ENCODE measurements around the gene PCIF1.
"Not testable (repeated sequence)": the region's sequence is repeated elsewhere in the genome, so short reads cannot be mapped to it uniquely, and the experiment has no call there.

PCIF1 gene

GRCh38 chr20:45946149-45946970, 11.9 kb downstream of the PCIF1 start:
- no peaks in the 10 kb centered on the region for H3K4me1 Mint-ChIP-seq (ENCODE audit: low read depth)

GRCh38 chr20:45947110-45947866, 12.8 kb downstream of the PCIF1 start:
- Mint-ChIP-seq H3K4me3 (no peak overlapping the region), H3K27me3 (ENCODE audit: low read depth) (no peaks in the 10 kb centered on the region), H3K9me3 (no peaks in the 10 kb centered on the region), H3K36me3 (ENCODE audit: low read depth) (peaks cover 38% of the 10 kb centered on the region), H3K4me1 (ENCODE audit: low read depth) (no peaks in the 10 kb centered on the region), H3K27ac (no peak overlapping the region)

More at GRCh38 chr20:45946149-45946970, 11.9 kb downstream of the PCIF1 start:
- peak overlapping the region; percentile 18 for H3K27ac Mint-ChIP-seq
- no peaks in the 10 kb centered on the region for H3K9me3 Mint-ChIP-seq
- no peaks in the 10 kb centered on the region for H3K27me3 Mint-ChIP-seq (ENCODE audit: low read depth)
- no peak overlapping the region for H3K4me3 Mint-ChIP-seq
- peaks cover 30% of the 10 kb centered on the region for H3K36me3 Mint-ChIP-seq (ENCODE audit: low read depth)

GRCh38 chr20:45948261-45948733, 13.8 kb downstream of the PCIF1 start:
- H3K27ac Mint-ChIP-seq: no peak overlapping the region
- no peaks in the 10 kb centered on the region for H3K9me3 Mint-ChIP-seq
- H3K4me3 Mint-ChIP-seq: no peak overlapping the region
- no peaks in the 10 kb centered on the region for H3K27me3 Mint-ChIP-seq (ENCODE audit: low read depth)
- peaks cover 36% of the 10 kb centered on the region for H3K36me3 Mint-ChIP-seq (ENCODE audit: low read depth)
- no peaks in the 10 kb centered on the region for H3K4me1 Mint-ChIP-seq (ENCODE audit: low read depth)

GRCh38 chr20:45948742-45949541, 14.5 kb downstream of the PCIF1 start:
- Mint-ChIP-seq H3K27me3 (ENCODE audit: low read depth) (no peaks in the 10 kb centered on the region), H3K36me3 (ENCODE audit: low read depth) (peaks cover 38% of the 10 kb centered on the region), H3K27ac (no peak overlapping the region), H3K9me3 (no peaks in the 10 kb centered on the region), H3K4me3 (no peak overlapping the region), H3K4me1 (ENCODE audit: low read depth) (no peaks in the 10 kb centered on the region)

GRCh38 chr20:45949542-45950329, 15.3 kb downstream of the PCIF1 start:
- no peak overlapping the region for H3K27ac Mint-ChIP-seq
- no peaks in the 10 kb centered on the region for H3K4me1 Mint-ChIP-seq (ENCODE audit: low read depth)
- H3K9me3 Mint-ChIP-seq: no peaks in the 10 kb centered on the region
- H3K4me3 Mint-ChIP-seq: no peak overlapping the region
- no peaks in the 10 kb centered on the region for H3K27me3 Mint-ChIP-seq (ENCODE audit: low read depth)
- peaks cover 32% of the 10 kb centered on the region for H3K36me3 Mint-ChIP-seq (ENCODE audit: low read depth)

GRCh38 chr20:45950330-45950646, 15.8 kb downstream of the PCIF1 start:
- no peaks in the 10 kb centered on the region for H3K9me3 Mint-ChIP-seq
- H3K36me3 Mint-ChIP-seq (ENCODE audit: low read depth): peaks cover 28% of the 10 kb centered on the region
- no peak overlapping the region for H3K27ac Mint-ChIP-seq
- H3K27me3 Mint-ChIP-seq (ENCODE audit: low read depth): no peaks in the 10 kb centered on the region
- no peak overlapping the region for H3K4me3 Mint-ChIP-seq
- no peaks in the 10 kb centered on the region for H3K4me1 Mint-ChIP-seq (ENCODE audit: low read depth)

- Mint-ChIP-seq H3K9me3 (no peaks in the 10 kb centered on the region), H3K36me3 (ENCODE audit: low read depth) (peaks cover 27% of the 10 kb centered on the region), H3K27me3 (ENCODE audit: low read depth) (no peaks in the 10 kb centered on the region), H3K4me1 (ENCODE audit: low read depth) (no peaks in the 10 kb centered on the region), H3K27ac (no peak overlapping the region), H3K4me3 (no peak overlapping the region)
Observed at GRCh38 chr20:45951925-45952834, 17.7 kb downstream of the PCIF1 start.

GRCh38 chr20:45952861-45953260, 18.4 kb downstream of the PCIF1 start:
- Mint-ChIP-seq H3K4me3 (no peak overlapping the region), H3K4me1 (ENCODE audit: low read depth) (no peaks in the 10 kb centered on the region), H3K27ac (no peak overlapping the region), H3K27me3 (ENCODE audit: low read depth) (no peaks in the 10 kb centered on the region), H3K36me3 (ENCODE audit: low read depth) (peaks cover 30% of the 10 kb centered on the region), H3K9me3 (no peaks in the 10 kb centered on the region)

GRCh38 chr20:45953672-45954071, 19.2 kb downstream of the PCIF1 start:
- Mint-ChIP-seq H3K36me3 (ENCODE audit: low read depth) (peaks cover 36% of the 10 kb centered on the region), H3K9me3 (no peaks in the 10 kb centered on the region), H3K27ac (no peak overlapping the region), H3K4me3 (no peak overlapping the region), H3K27me3 (ENCODE audit: low read depth) (no peaks in the 10 kb centered on the region), H3K4me1 (ENCODE audit: low read depth) (no peaks in the 10 kb centered on the region)

- H3K4me3 Mint-ChIP-seq; H3K27me3 Mint-ChIP-seq (ENCODE audit: low read depth); H3K4me1 Mint-ChIP-seq (ENCODE audit: low read depth); H3K9me3 Mint-ChIP-seq: not testable (repeated sequence)
- peak overlapping the region; percentile 26 for H3K27ac Mint-ChIP-seq
- H3K36me3 Mint-ChIP-seq (ENCODE audit: low read depth): peaks cover 45% of the 10 kb centered on the region
Observed at GRCh38 chr20:45956326-45956725, 21.8 kb downstream of the PCIF1 start.

- Mint-ChIP-seq H3K36me3 (ENCODE audit: low read depth) (peaks cover 38% of the 10 kb centered on the region), H3K9me3 (no peaks in the 10 kb centered on the region), H3K4me1 (ENCODE audit: low read depth) (no peaks in the 10 kb centered on the region), H3K27me3 (ENCODE audit: low read depth) (no peaks in the 10 kb centered on the region), H3K4me3 (no peak overlapping the region), H3K27ac (no peak overlapping the region)
Observed at GRCh38 chr20:45957021-45957941, 22.8 kb downstream of the PCIF1 start.

GRCh38 chr20:45958593-45958992, 24.1 kb downstream of the PCIF1 start:
- Mint-ChIP-seq H3K36me3 (ENCODE audit: low read depth) (peaks cover 42% of the 10 kb centered on the region), H3K4me3 (no peak overlapping the region), H3K27me3 (ENCODE audit: low read depth) (no peaks in the 10 kb centered on the region), H3K27ac (no peak overlapping the region), H3K9me3 (no peaks in the 10 kb centered on the region), H3K4me1 (ENCODE audit: low read depth) (peaks cover 2% of the 10 kb centered on the region)

Measured in T-helper 1 cell treated with Interleukin-12 subunit alpha and Interleukin-12 subunit beta and Interleukin-4 antibody, amounts not matched to agents 30 μg/mL and 1 μg/mL, for 36 hours (primary cell).